NCI-H510A (cell line): Measurements from ENCODE around the gene ASXL1.
A peak's percentile ranks its signal among the peaks of the same experiment; 100 is the strongest.
"Not testable (repeated sequence)": the region's sequence is repeated elsewhere in the genome, so short reads cannot be mapped to it uniquely, and the experiment has no call there.

ENCODE experiments used
- DNase-seq: peaks from one replicate; lab custom pipeline; 2025; lab: John Stamatoyannopoulos, UW

ASXL1 gene

DNA sequence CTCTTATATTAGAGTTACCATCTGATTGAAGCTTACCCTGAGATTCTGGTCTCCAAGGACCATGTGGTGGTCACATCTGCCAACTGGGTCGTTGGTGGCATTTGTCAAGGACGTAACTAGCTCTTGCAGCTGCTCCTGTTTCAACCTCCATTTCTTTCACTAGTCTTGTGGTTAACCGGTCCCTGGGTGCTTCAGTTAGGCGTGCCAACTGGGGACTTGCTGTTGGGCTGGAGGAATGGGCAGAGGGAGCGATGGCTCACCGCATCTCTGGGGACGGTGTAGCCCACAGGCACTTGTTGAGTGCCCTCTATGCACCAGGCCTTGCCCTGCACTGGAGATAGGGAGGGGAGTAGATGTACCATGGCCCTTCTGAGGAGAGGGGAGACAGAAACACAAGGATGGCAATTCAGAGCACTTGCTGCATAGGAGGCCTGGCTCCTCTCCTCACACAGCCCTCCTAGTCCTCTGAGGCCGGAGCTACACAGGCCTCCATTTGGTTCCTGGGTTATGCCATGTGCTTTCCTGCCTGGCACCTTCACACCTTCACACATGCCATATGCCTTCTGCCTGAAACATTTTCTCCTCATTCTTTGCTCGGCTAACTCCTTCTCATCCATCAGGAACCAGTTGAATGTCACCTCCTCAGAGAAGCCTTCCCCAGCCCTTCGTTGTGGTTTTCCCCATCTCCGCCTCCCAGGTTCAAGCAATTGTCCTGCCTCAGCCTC, 20.0 kb upstream of the ASXL1 start:
- DNase-seq = no peak

DNA sequence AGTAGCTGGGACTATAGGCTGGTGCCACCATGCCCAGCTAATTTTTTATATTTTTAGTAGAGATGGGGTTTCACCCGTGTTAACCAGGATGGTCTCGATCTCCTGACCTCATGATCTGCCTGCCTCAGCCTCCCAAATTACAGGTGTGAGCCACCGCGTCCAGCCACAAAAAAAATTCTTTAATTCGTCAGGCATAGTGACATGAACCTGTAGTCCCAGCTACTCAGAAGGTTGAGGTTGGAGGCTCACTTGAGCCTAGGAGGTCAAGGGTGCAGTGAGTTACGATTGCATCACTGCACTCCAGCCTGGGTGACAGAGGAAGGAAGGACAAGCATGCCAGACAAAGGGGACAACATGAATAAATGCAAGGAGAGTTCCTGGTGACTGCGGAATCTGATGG, 19.5 kb upstream of the ASXL1 start:
- no peak for DNase-seq

DNA sequence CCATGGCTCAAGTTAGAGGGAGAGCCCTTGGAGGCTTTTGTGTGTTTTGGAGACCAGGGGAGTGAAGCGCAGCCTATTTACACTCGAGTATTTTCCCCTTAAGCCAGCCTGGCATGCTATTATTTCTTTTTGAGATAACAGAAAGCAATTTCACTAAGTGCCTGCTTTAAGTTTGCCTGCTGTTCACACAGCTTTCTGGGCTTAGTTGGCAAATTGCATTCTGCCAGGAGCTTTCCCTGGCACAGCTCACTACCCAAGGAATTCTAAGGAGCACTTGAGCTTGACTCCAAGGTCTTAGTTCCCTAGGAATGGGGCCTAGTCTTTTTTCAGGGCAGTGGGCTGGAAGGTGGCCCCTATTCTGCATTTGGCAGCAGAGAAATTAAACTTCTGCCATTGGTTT, 19.0 kb upstream of the ASXL1 start:
- no peak for DNase-seq

DNA sequence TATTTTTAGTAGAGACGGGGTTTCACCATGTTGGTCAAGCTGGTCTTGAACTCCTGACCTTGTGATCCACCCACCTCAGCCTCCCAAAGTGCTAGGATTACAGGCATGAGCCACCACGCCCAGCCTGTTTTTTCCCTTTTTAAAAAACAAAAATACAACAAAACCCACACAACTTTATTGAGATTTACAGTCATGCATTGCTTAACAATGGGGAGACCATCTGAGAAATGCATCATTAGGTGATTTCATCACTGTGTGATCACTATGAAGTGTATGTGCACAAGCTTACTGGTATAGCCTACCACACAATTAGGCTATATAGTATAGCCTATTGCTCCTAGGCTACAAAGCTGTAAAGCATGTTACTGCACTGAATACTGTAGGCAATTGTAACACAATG, 17.1 kb upstream of the ASXL1 start:
- DNase-seq = not testable (repeated sequence)

DNA sequence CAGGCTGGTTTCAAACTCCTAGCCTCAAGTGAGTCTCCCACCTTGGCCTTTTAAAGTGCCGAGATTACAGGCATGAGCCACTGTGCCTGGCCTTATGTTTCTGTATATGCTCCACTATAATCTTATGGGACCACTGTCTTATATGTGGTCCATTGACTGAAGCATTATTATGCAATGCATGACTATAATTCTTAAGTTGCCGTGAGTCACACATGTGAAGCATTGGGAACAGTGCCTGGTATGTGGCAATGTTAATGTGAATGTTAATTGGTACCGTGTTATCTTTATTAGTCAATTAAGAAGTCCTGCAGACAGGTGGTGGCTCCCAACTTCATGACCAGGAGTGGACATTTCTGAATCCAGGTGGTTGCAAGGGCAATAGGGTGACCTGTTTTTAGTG, 14.7 kb upstream of the ASXL1 start:
- no peak for DNase-seq

DNA sequence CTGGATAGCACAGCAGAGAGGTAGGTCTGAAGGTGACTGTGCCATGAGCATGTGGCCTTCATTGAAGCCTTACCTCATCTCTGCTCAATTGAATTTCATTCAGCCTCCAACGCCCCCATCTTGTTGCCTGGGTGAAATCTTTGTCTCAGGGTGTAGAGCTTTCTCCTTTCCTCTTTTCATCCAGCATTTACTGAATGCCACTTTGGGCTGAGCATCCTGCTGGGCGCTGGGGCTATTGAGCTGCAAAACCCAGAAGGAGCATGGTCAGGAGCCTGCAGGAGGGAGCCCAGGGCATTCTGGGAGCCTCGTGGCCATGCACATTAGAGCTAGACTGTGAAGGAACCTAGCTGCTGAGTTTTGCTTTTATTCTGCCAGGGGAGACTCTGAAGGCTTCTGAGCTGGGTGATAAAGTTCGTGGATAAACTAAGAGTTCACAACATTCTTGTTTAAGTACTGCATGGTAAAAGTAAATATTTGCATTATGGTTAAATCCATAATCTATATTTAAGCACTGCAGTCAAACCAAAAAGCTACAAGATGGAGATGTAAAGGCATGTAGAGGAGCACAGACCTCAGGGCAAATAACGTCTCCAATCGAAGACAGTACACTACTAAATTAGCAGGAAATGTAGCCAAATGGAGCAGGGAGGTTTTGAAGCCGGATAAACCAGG, 13.2 kb upstream of the ASXL1 start:
- DNase-seq = no peak

DNA sequence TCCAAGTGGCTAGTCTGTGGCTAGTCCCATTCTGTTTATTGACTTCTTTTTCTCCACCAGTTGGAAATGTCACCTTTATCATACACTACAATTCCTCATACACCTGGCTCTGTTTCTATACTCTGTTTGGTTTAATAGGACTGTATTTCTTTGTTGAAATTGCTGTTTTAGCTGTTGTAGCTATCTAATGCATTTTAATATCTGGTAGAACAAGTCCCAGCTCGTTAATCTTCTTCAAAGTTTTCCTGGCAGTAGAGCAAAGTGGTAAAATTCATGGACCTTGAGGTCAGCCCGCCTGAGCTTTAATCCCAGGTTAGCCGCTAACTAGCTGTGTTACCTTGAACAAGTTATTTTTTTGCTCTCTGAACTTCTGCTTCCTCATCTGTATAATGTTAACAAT, 9.9 kb upstream of the ASXL1 start:
- no peak for DNase-seq

DNA sequence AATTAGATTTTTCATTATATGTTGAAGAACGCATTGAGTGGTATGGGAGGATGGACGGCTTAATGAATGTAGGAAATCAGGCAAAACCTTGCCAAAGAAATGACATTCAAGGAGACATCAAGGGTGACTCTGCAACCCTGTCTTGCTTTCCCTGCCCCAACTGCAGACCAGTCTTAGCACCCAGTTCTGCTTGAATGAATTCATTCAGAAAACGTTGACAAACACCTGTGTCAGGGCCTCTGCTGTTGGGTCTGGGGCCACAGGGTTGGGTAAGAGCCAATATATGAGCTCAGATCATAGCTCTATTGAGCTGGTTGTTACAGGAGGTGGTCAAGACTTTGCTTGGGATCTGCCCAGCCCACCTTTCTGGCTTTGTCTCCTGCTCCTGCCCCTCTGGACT, 7.7 kb upstream of the ASXL1 start:
- no peak for DNase-seq

DNA sequence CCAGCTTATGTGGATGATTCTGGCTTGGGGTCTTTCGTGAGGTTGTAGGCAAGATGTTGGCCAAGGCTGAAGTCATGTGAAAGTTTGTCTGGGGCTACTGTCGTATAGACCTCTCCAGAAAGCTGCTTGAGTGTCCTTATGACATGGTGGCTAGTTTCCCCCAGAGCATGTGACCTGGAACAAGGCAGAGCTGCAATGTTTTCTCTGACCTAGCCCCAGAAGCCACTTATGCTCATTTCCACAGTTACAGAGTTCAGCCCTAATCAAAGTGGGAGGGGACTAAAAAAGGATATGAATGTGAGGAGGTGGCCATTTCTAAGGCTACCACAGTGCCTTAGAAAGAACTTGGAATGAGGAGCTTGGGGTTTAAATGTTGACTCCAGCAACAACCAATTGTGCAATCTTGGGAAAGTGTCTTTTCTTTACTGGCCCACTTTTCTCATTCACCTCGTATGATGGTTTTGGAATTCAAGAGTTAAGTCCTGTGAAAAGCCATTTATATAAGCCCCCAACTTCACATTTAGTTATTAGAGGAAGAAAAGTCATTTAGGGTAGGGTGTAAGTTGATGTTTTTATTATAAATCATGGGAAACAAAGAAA, 5.9 kb upstream of the ASXL1 start:
- DNase-seq = no peak

DNA sequence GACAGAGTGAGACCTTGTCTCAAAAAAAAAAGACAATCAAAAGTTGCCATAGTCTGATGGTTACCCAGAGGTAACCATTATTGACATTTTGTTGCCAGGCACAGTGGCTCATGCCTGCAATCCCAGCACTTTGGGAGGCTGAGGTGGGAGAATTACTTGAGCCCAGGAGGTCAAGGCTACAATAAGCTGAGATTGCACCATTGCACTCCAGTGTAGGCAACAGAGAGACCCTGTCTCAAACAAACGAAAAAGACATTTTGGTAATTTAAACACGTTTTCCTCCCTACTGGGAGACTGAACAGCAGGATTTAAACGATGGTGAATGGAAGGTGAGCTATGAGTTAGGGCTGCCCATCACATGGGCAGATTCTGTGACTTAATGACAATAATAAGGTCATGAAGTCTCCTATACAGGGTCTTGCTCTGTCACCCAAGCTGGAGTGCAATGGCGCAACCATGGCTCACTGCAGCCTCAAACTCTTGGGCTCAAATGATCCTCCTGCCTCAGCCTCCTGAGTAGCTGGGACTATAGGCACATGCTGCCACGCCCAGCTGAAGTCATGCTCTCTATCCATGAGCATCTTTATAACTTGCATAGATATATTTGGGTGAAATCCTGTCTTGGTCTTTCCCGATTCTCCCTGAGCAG, 4.2 kb upstream of the ASXL1 start:
- DNase-seq = no peak

DNA sequence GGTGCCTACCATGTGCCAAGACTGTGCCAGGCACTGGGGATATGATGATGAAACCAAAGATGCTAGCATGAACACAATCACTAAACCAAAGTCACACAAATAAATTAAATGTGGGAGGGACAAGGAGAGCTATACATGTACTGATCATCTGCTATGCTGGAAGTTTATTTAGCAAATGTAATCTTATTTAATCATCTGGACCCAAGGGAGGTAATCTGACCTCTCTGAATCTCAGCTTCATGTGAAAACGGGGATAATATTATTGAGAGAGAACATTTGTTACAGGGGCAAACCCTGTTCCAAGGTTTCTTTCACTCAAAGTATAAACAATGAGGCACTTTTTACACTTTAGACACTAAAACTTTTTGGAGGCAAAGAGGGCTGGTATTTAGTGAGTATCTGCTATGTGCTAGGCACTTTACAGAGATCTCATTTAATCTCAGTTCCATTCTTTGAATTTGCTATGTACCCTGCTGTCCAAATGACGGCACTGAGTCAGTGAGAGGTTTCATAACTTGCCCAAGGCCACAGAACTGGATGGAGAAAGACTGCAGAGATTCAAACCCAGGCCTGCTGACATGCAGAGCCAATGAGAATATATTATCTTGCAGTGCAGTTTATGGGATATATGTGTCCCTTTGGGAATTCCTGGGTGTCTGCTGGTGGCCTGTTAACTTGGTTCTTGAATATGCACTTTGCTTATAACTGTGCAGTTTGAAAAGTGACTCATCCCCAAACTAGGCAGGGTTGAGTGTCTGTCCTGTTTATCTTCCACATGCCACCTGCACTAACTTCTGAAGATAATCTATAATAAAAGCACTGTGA, 3.3 kb upstream of the ASXL1 start:
- no peak for DNase-seq

DNA sequence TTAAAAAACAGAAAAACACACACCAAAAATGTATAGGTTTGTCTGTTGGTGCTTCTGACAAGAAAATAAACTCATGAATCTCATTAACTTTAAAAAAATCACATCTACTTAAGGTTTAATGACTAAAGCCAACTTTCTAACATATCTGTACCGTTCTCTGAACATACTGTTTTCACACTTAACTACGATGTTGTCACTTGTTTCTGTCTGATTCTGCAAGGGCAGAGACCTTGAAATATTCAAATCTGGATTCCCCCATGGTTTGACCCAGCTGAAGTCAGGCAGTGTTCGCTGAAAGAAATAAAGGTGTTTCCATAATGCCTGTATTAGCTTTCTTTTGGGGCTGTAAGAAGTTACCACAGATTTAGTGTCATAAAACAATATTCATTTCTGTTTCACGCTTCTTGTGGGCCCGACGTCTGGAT, 2.7 kb upstream of the ASXL1 start:
- no peak for DNase-seq

DNA sequence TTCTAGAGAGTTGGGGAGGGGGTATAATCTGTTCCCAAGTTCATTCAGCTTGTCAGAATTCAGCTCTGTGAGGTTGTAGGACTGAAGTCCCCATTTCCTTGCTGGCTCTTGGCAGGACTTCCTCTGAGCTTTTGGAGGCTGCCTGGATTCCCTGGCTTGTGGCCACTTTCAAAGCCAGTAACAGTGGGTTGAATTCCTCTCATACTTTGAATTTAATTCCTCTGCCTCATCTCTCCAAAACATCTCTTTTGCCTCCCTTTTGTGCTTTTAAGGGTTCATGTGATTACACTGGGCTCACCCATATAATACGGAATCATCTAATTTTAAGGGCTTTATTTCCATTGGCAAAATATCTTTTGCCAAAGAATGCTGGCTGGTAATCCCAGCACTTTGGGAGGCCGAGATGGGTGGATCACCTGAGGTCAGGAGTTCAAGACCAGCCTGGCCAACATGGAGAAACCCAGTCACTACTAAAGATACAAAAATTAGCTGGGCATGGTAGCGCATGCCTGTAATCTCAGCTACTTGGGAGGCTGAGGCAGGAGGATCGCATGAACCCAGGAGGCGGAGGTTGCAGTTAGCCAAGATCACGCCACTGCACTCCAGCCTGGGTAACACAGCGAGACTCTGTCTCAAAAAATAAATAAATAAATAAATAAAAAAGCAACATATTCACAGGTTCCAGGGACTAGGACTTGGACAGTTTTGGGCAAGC, 2.1 kb upstream of the ASXL1 start:
- not testable (repeated sequence) for DNase-seq

DNA sequence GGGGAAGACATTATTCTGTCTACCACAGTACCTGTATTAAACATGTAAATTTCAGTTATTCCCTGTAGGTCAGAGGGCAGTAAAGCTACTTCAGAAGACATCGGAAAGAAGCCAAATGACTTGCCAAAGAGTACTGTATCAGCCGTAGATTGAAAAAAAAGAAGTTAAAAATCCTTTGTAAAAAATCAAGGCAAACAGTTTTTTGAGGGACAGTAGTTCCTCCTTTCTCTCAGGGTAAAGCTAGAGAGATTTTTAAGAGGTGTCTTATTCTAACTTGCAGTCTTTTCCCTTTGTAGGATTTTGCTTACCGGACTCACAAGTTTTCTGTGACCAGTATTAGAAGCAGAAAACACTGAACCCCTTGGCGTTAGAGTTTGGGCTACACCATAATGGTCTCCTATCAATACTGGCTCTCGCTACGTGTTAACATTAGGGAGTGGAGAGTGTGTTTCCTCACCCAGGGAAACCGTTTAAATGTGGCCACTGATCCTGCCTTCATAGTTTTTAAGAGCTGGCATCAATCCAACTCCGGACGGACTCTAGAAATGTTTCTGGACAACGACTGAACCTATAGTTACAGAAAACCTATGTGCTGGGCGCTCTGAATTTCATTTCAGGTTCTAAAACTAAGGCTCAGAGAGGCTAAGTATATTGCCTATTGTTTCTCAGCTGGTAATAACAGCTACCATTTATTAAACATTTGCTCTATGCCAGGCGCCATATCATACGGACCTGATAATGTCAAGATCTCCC, 1.3 kb upstream of the ASXL1 start:
- no peak for DNase-seq

DNA sequence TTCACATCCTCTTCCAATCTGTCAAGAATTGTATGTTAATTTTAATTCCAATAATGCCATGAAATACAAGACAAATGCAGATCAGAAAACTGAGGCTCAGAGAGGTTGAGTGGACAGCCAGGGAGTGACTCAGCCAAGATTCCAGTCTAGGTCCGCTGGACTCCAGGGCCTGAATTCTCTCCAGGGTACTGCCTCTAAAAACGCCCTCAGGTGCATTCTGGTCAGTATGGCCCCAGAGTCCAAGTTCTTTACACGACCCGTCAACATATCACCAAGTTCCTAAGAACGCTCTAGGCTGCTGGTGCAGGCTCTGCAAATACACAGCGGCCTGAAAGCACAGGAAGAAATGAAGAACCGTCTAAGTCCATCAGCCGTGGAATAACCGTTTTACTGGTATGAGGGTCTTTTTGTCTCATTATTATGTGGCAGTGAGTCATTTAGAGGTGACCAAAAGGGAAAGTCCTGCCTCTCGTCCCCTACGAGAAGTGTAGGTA, 709 bp upstream of the ASXL1 start:
- no peak for DNase-seq

DNA sequence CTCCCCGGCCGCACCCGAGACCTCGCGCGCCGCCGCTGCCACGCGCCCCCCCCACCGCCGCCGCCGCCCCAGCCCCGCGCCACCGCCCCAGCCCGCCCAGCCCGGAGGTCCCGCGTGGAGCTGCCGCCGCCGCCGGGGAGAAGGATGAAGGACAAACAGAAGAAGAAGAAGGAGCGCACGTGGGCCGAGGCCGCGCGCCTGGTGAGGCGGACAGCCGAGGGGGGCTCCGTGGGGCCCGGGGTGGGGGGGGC, 426 bp downstream of the ASXL1 start:
- no peak for DNase-seq

DNA sequence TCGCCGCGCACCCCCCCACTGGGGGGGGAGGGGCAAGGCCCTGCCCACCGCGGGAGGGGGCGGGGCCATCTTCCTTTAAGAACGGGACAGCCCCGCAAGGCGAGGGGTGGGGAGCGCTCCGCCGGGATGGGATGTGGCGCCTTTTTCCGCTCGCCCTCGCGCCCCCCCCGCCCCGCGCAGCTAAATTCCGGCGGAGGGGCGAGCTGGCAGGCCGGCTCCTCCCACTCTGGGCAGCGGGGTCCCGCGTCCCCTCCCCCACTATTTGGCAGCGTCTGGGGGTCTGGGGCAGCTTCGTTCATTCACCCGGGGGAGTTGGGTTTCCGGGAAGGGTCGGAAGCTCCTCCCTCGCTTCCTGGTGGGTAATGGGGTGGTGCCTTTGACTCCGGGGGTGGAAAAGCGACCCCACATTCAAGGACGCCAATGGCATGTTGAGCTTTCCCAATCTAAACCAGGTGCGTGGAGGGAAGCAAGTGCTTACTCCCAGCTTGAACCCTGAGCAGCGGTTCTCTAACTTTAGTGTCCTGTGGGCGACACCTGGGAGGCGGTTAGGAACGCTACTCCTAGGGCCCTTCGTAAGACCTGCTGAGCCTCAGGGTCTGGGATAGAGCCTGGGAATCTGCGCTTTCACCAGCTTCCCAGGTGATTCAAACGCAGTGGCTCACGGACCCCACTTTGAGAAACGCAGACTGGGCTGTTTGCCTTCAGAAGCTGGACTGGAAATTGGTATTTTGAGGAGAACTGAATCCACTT, 927 bp downstream of the ASXL1 start:
- peak; percentile 47 for DNase-seq

DNA sequence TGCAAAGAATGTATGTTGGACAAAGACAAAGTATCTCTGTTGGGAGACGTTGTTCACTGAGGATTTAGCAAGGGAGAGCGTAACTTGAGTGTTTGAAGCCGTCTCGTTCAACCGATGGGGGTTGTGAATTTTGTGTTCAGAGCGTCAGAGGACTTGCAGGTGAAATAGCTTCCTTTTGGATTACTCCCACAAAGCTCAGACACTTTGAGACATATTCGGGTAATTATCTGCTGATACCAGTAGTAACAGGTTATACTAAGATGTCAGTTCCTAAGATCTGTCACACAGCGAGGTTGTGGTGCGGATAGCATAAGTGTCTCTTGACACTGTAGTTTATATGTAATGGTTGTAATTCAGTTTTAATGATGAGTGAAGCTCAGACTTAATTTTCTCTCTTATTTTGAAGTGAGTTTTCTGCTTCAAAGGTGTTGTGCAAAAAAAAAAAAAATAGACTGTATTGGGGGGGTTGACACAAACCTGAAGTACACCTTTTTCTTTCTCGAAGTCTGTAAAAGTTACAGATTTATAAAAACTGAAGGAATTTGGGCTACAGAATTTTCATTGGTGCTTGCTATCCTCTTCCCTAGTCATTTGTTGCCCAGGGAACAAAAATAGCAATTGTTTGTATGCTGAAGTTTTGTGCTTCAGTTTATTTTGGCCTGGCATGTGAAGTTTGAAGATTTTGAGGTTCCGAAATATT, 1.7 kb downstream of the ASXL1 start:
- no peak for DNase-seq

DNA sequence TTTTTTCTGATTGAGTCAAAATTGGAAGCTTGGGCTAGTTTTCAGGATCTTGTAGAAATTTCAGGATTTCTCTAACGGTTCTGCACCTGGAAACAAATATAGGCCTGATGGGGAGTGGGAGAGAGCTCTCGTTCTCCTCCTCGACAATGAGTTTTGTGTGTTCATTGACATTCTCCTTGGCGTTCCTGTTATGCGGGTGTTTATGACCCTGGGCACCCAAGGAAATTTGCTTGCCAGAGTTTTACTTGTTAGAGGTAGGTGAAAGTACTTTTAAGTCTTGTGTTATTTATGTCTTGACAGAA, 2.2 kb downstream of the ASXL1 start:
- DNase-seq = no peak

DNA sequence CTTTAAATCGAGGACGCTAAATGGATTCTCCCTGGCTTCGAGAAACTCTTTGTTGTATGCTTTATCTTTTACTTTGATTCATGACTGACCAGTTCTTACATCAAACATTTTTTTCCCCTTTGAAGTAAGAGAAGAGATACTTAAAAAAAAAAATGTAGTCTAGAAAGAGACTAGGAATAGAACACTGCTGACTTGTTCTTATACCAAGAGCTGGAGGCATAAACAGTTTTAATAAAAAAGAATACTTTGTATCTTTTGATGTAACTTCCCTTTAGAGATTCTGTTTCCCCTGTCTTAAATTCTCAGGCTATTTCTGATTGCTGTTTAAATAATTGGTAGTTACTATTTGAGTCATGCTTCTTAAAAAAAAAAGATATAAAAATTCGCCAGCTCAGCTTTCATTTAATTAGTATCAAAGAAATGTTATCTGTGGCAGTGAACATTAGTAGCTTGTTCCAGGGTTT, 4.8 kb downstream of the ASXL1 start:
- DNase-seq = no peak
